WERI-Rb-1 (cell line): ENCODE results near the gene RPS6KA3.
A peak's percentile ranks its signal among the peaks of the same experiment; 100 is the strongest.

ENCODE experiments used
- DNase-seq: peaks from one replicate; pipeline ENCODE4 v3.0.0-alpha.2; 2020
- H3K27ac ChIP-seq: fragments of 250-450 bp; sonication (Bioruptor Pico); 2 replicates; pipeline ENCODE4 v1.5.1; 2020; ENCODE audit warnings: mild to moderate bottlenecking, moderate library complexity
- H3K27me3 ChIP-seq: fragments of 250-450 bp; sonication (Bioruptor Pico); 2 replicates; pipeline ENCODE4 v1.5.1; 2021; ENCODE audit warnings: mild to moderate bottlenecking, low read depth, moderate library complexity; ENCODE audit not compliant: insufficient read depth, severe bottlenecking
- H3K36me3 ChIP-seq: fragments of 250-450 bp; sonication (Bioruptor Pico); 2 replicates; pipeline ENCODE4 v1.5.1; 2020; ENCODE audit warnings: mild to moderate bottlenecking, moderate library complexity
- H3K4me3 ChIP-seq: 2 replicates; pipeline ENCODE4 v1.5.1; 2011; ENCODE audit warnings: low read depth, mild to moderate bottlenecking, control low read depth, low read length
- H3K9me3 ChIP-seq: fragments of 250-450 bp; sonication (Bioruptor Pico); 2 replicates; pipeline ENCODE4 v1.5.1; 2021; ENCODE audit warnings: mild to moderate bottlenecking, moderate library complexity; ENCODE audit not compliant: severe bottlenecking
- CTCF ChIP-seq: IDR thresholded peaks from 2 replicates; pipeline ENCODE4 v1.5.1; 2011; ENCODE audit warnings: low read depth, mild to moderate bottlenecking, control low read depth, inconsistent platforms, low read length

RPS6KA3 gene

GRCh38 chrX:20141281-20142220, 125.2 kb downstream of the RPS6KA3 start, which contains the start of gene EIF1AX:
Gene EIF1AX (minus strand): TSS chrX:20141838. CDS start chrX:20141640, 198 bp downstream.
- peak within 1 kb of the TSS; percentile 97 for H3K27ac ChIP-seq
- no peak for TF ChIP-seq CTCF

GRCh38 chrX:20140420-20140819, 126.3 kb downstream of the RPS6KA3 start:
- peaks cover 53% of the 10 kb centered on the region for H3K36me3 ChIP-seq
- H3K27ac ChIP-seq, result no peak overlapping the region
- no peaks in the 10 kb centered on the region for H3K27me3 ChIP-seq
- no peak for TF ChIP-seq CTCF
- no peak for DNase-seq
- H3K4me3 ChIP-seq, result peak overlapping the region; percentile 99
- H3K9me3 ChIP-seq, result peaks cover 4% of the 10 kb centered on the region

More at GRCh38 chrX:20141281-20142220, 125.2 kb downstream of the RPS6KA3 start, which contains the start of gene EIF1AX:
- H3K36me3 ChIP-seq, result peaks cover 41% of the 10 kb centered on the region
- H3K4me3 ChIP-seq, result peak within 1 kb of the TSS; percentile 99
- peak; percentile 99 for DNase-seq
- H3K27me3 ChIP-seq, result no peaks in the 10 kb centered on the region
- H3K9me3 ChIP-seq, result peaks cover 4% of the 10 kb centered on the region

GRCh38 chrX:20139966-20140365, 126.7 kb downstream of the RPS6KA3 start:
- Histone ChIP-seq H3K27ac (no peak overlapping the region), H3K36me3 (peaks cover 57% of the 10 kb centered on the region), H3K4me3 (peak overlapping the region; percentile 99), H3K9me3 (peaks cover 4% of the 10 kb centered on the region), H3K27me3 (no peaks in the 10 kb centered on the region)
- no peak for TF ChIP-seq CTCF
- DNase-seq, result no peak

GRCh38 chrX:20135944-20136343, 130.8 kb downstream of the RPS6KA3 start:
- Histone ChIP-seq H3K27me3 (no peaks in the 10 kb centered on the region), H3K4me3 (no peak overlapping the region), H3K9me3 (no peaks in the 10 kb centered on the region), H3K36me3 (peaks cover 89% of the 10 kb centered on the region), H3K27ac (no peak overlapping the region)
- no peak for TF ChIP-seq CTCF
- no peak for DNase-seq

GRCh38 chrX:20132666-20133065, 134.0 kb downstream of the RPS6KA3 start:
- Histone ChIP-seq H3K27ac (no peak overlapping the region), H3K4me3 (no peak overlapping the region), H3K9me3 (no peaks in the 10 kb centered on the region), H3K36me3 (peaks cover 91% of the 10 kb centered on the region), H3K27me3 (no peaks in the 10 kb centered on the region)
- TF ChIP-seq CTCF, result no peak
- no peak for DNase-seq
